Uterus (tissue), 4 donors: ENCODE results near the gene KRTAP19-5. TPM values are rescaled to one million over a fixed set of nuclear protein-coding genes. Genes with fewer than 3 reads are reported as not detected.

Experiments used
- DNase-seq, 2 donors: peaks; one replicate each; pipeline ENCODE4 v3.0.0-alpha.2; 2019 to 2020
- H3K27ac ChIP-seq, 2 donors: fragments of 200-600 bp; sonication (generic); 1 replicate in 1 of 2; 2 replicates in 1 of 2; pipeline ENCODE4 v1.5.1; 2016 to 2018
- H3K27me3 ChIP-seq, 2 donors: fragments of 200-600 bp; sonication (generic); one replicate each; pipeline ENCODE4 v1.5.1; 2018 to 2019; ENCODE audit warnings: control low read depth in 1 of 2
- H3K36me3 ChIP-seq, 2 donors: fragments of 200-600 bp; sonication (generic); one replicate each; pipeline ENCODE4 v1.5.1; 2019; ENCODE audit warnings: control low read depth in 1 of 2
- H3K4me1 ChIP-seq, 2 donors: fragments of 200-600 bp; sonication (generic); one replicate each; pipeline ENCODE4 v1.5.1; 2018 to 2019; ENCODE audit warnings: control low read depth in 1 of 2
- H3K4me3 ChIP-seq, 2 donors: fragments of 200-600 bp; sonication (generic); 1 replicate in 1 of 2; 2 replicates in 1 of 2; pipeline ENCODE4 v1.5.1; 2018 to 2019; ENCODE audit warnings: mild to moderate bottlenecking in 1 of 2
- H3K9me3 ChIP-seq, 2 donors: fragments of 200-600 bp; sonication (generic); one replicate each; pipeline ENCODE4 v1.5.1; 2019; ENCODE audit warnings: control low read depth in 1 of 2
- CTCF ChIP-seq, 4 experiments: fragments of 200-600 bp in 2 of 4; fragments of 450-650 bp in 2 of 4; sonication (generic) in 2 of 4; IDR thresholded peaks; one replicate each; pipeline ENCODE4 v1.5.1; 2016 to 2019; ENCODE audit warnings: antibody characterized with exemption in 4 of 4, mild to moderate bottlenecking in 2 of 4, moderate library complexity in 1 of 4
- POLR2A ChIP-seq, 2 donors: fragments of 450-650 bp; IDR thresholded peaks; one replicate each; pipeline ENCODE4 v1.6.1; 2016; ENCODE audit warnings: antibody characterized with exemption in 2 of 2, mild to moderate bottlenecking in 1 of 2, moderate library complexity in 1 of 2
- intact Hi-C: fragments of 100-400 bp; cut with DNase I; formaldehyde crosslinking; loops from one replicate; pipeline ENCODE4 v1.15.1; 2023; ENCODE audit warnings: low total_unique reads
- small RNA-seq: library from RNA; depleted of rRNA; stranded (forward); fragments of <200 nt; gene quantifications from one replicate; pipeline ENCODE3, GENCODE V24; 2016
- total RNA-seq, 4 donors: library from RNA; depleted of rRNA in 3 of 4; stranded (reverse); fragments of >200 nt in 3 of 4; gene quantifications; one replicate each; pipeline versions ENCODE4 v1.1.0 to v1.2.4, GENCODE V29; 2014 to 2023
- donor health status: DM: yes; HTN: yes; CAD: no.

The KRTAP19-5 gene
- total RNA-seq, 4 donors from 2014 or later = not detected

GRCh38 chr21:30480145-30480544, 21.8 kb downstream of the KRTAP19-5 start, which contains the start of gene KRTAP19-1:
Gene KRTAP19-1 (minus strand): TSS chr21:30480367. CDS start chr21:30480317, 50 bp downstream.
- no peak within 1 kb of the TSS for H3K27ac ChIP-seq
- H3K36me3 ChIP-seq = no peaks in the 10 kb centered on the region
- no peak within 1 kb of the TSS for H3K4me3 ChIP-seq
- H3K9me3 ChIP-seq = no peaks in the 10 kb centered on the region
- intact Hi-C loops = no loop called here
- no peaks in the 10 kb centered on the region for H3K27me3 ChIP-seq
- no peaks in the 10 kb centered on the region for H3K4me1 ChIP-seq
- TF ChIP-seq CTCF (IDR thresholded peaks at IDR 0.05) = no peak
- no peak for TF ChIP-seq POLR2A (IDR thresholded peaks at IDR 0.05)
- DNase-seq = no peak

GRCh38 chr21:30479259-30479658, 22.7 kb downstream of the KRTAP19-5 start:
- intact Hi-C loops = no loop called here
- TF ChIP-seq POLR2A (IDR thresholded peaks at IDR 0.05) = no peak
- no peak for TF ChIP-seq CTCF (IDR thresholded peaks at IDR 0.05)
- H3K4me3 ChIP-seq = no peak overlapping the region
- H3K4me1 ChIP-seq = no peaks in the 10 kb centered on the region
- H3K36me3 ChIP-seq = no peaks in the 10 kb centered on the region
- no peaks in the 10 kb centered on the region for H3K9me3 ChIP-seq
- DNase-seq = no peak
- H3K27me3 ChIP-seq = no peaks in the 10 kb centered on the region
- no peak overlapping the region for H3K27ac ChIP-seq

- Histone ChIP-seq H3K9me3 (no peaks in the 10 kb centered on the region), H3K27me3 (no peaks in the 10 kb centered on the region), H3K4me3 (no peak overlapping the region), H3K36me3 (no peaks in the 10 kb centered on the region), H3K4me1 (no peaks in the 10 kb centered on the region), H3K27ac (no peak overlapping the region)
- intact Hi-C loops = no loop called here
- no peak for DNase-seq
- TF ChIP-seq CTCF (IDR thresholded peaks at IDR 0.05) (no peak), POLR2A (IDR thresholded peaks at IDR 0.05) (no peak)
These were observed 23.9 kb downstream of the KRTAP19-5 start for GRCh38 chr21:30478004-30478403.

GRCh38 chr21:30468900-30469714, 32.8 kb downstream of the KRTAP19-5 start:
- intact Hi-C loops = no loop called here
- Histone ChIP-seq H3K4me3 (no peak overlapping the region), H3K4me1 (no peaks in the 10 kb centered on the region), H3K36me3 (no peaks in the 10 kb centered on the region), H3K27ac (no peak overlapping the region), H3K27me3 (no peaks in the 10 kb centered on the region), H3K9me3 (no peaks in the 10 kb centered on the region)
- no peak for DNase-seq
- TF ChIP-seq CTCF (IDR thresholded peaks at IDR 0.05) = no peak

GRCh38 chr21:30463713-30464112, 38.2 kb downstream of the KRTAP19-5 start:
- Histone ChIP-seq H3K4me1 (no peaks in the 10 kb centered on the region), H3K27me3 (no peaks in the 10 kb centered on the region), H3K27ac (no peak overlapping the region), H3K9me3 (no peaks in the 10 kb centered on the region), H3K4me3 (no peak overlapping the region), H3K36me3 (no peaks in the 10 kb centered on the region)
- intact Hi-C loops = no loop called here
- DNase-seq = no peak
- TF ChIP-seq CTCF (IDR thresholded peaks at IDR 0.05) = no peak
- no peak for TF ChIP-seq POLR2A (IDR thresholded peaks at IDR 0.05)

Small RNAs within 50 kb of the gene (small RNA-seq; reads per million reads assigned to genes)
- gene AP000567.1 = not detected
- gene KRTAP19-10P = not detected
- not detected for gene KRTAP19-11P
- not detected for gene KRTAP19-9P

Other genes with a start within 250 kb of the KRTAP19-5 start
- not detected for gene KRTAP24-1, start 219.2 kb downstream of the KRTAP19-5 start, total RNA-seq
- gene KRTAP25-1, start 212.6 kb downstream of the KRTAP19-5 start, total RNA-seq = not detected
- not detected for gene KRTAP26-1, start 181.8 kb downstream of the KRTAP19-5 start, total RNA-seq
- not detected for gene KRTAP27-1, start 164.4 kb downstream of the KRTAP19-5 start, total RNA-seq
- not detected for gene KRTAP23-1, start 153.5 kb downstream of the KRTAP19-5 start, total RNA-seq
- gene KRTAP13-2, start 129.9 kb downstream of the KRTAP19-5 start, total RNA-seq = not detected
- not detected for gene KRTAP13-1, start 106.1 kb downstream of the KRTAP19-5 start, total RNA-seq
- not detected for gene KRTAP13-3, start 76.2 kb downstream of the KRTAP19-5 start, total RNA-seq
- not detected for gene KRTAP13-4, start 71.9 kb downstream of the KRTAP19-5 start, total RNA-seq
- not detected for gene KRTAP15-1, start 61.9 kb downstream of the KRTAP19-5 start, total RNA-seq
- gene KRTAP19-1, start 21.8 kb downstream of the KRTAP19-5 start, total RNA-seq = not detected
- gene KRTAP19-2, start 14.7 kb downstream of the KRTAP19-5 start, total RNA-seq = not detected
- not detected for gene KRTAP19-3, start 10.1 kb downstream of the KRTAP19-5 start, total RNA-seq
- gene KRTAP19-4, start 5.0 kb downstream of the KRTAP19-5 start, total RNA-seq = not detected
- gene KRTAP19-6, start 39.7 kb upstream of the KRTAP19-5 start, total RNA-seq = not detected
- gene KRTAP19-7, start 59.2 kb upstream of the KRTAP19-5 start, total RNA-seq = not detected
- gene KRTAP22-2, start 88.3 kb upstream of the KRTAP19-5 start, total RNA-seq = not detected
- gene KRTAP6-3, start 90.3 kb upstream of the KRTAP19-5 start, total RNA-seq = not detected
- not detected for gene KRTAP6-2, start 96.8 kb upstream of the KRTAP19-5 start, total RNA-seq
- not detected for gene KRTAP22-1, start 98.9 kb upstream of the KRTAP19-5 start, total RNA-seq
- not detected for gene KRTAP6-1, start 111.8 kb upstream of the KRTAP19-5 start, total RNA-seq
- not detected for gene KRTAP20-1, start 114.3 kb upstream of the KRTAP19-5 start, total RNA-seq
- gene KRTAP20-4, start 118.5 kb upstream of the KRTAP19-5 start, total RNA-seq = not detected
- not detected for gene KRTAP20-2, start 133.1 kb upstream of the KRTAP19-5 start, total RNA-seq
- gene KRTAP20-3, start 140.7 kb upstream of the KRTAP19-5 start, total RNA-seq = not detected
- not detected for gene KRTAP21-3, start 216.6 kb upstream of the KRTAP19-5 start, total RNA-seq
- not detected for gene KRTAP21-2, start 245.1 kb upstream of the KRTAP19-5 start, total RNA-seq